ENCODE measurements around the gene SVIL. TPM values are rescaled to one million over a fixed set of nuclear protein-coding genes. Genes with fewer than 3 reads are reported as not detected.

The SVIL gene
- total RNA-seq, 1 experiment from 2014 or later = 147 TPM

DNA sequence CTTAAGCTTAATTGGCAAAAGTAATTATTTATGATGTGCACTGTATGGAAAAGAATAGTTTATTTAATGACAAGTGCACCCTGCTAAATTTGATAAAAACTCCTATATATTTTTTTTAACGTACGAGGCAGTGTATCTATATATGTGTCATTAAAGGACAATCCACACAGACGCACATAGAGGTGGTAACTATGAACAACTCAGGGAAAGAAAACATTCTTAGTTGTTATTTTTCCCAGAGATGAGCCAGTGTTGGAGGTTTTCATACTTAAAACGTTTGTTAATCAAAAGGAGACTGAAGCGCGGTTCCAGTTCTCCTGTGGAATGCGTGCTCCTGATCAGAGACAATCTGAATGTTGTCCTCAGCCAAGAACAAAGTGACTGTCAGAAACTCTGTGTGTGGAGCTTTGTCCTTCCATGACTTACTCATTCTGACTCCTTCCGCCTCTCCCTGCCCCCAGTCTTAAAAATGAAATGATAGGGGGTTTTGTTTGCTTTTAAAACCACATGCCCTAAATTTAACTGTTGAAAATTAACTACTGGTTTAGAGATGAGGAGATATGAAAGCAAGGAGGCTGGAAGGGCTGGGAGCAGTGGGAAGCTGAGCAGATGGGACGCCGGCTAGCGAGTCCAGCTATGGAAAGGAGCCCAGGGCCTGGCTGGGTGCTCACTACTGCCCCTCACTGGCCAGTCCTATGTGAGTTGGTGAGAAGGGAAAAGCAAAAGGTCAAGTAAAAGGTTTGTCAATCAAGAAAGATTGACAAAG is 99.6 kb downstream of the SVIL start:
- no peaks in the 10 kb centered on the region for H3K9me3 Mint-ChIP-seq (ENCODE audit: low read depth, unreplicated experiment)
- TF ChIP-seq CTCF (IDR thresholded peaks at IDR 0.05; ENCODE audit: unreplicated experiment) = peak; percentile 74
- CTCF ChIA-PET = interaction anchor here (0.6 to 1.6 kb wide), 13 partner anchors 10 to 182 kb away, joined by 3 to 16 read pairs (median 3); no protein-coding TSS in a partner anchor
- peaks cover 50% of the 10 kb centered on the region for H3K36me3 Mint-ChIP-seq (ENCODE audit: insufficient read depth, unreplicated experiment)
- no TSS peak for BruUV-seq (replicated peaks)
- intact Hi-C loops (cut with micrococcal nuclease; ENCODE audit: unreplicated experiment) = loop anchor here (5.0 to 10.0 kb wide), 2 partner anchors 57 to 200 kb away; no protein-coding TSS in a partner anchor
- H3K4me3 Mint-ChIP-seq (ENCODE audit: low read depth, unreplicated experiment) = peak overlapping the region; percentile 62
- peak; percentile 93 for DNase-seq
- H3K27me3 Mint-ChIP-seq (ENCODE audit: unreplicated experiment) = no peaks in the 10 kb centered on the region
- H3K27ac Mint-ChIP-seq (ENCODE audit: unreplicated experiment) = peak overlapping the region; percentile 90
- H3K4me1 Mint-ChIP-seq (ENCODE audit: low read depth, unreplicated experiment) = peaks cover 52% of the 10 kb centered on the region

DNA sequence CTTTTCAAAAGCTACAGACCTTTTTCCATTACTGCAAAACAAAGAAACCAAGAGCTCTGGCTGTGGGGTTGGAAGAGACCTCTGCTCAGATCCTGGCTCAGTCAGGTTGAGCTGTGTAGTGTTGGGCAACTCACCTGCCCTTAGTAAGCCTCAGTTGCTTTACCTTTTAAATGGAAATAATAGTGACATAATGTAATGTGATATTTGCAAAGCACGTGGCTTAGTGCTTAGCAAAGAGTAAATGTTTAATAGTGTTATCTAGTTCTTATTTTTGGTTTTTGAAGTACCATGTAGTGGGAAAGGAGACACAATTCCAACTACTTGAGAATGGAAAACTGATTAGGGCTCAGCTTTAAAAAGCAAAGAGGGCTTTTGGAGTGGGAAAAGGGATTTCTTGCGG is 100.2 kb downstream of the SVIL start:
- Mint-ChIP-seq H3K36me3 (ENCODE audit: insufficient read depth, unreplicated experiment) (peaks cover 50% of the 10 kb centered on the region), H3K27me3 (ENCODE audit: unreplicated experiment) (no peaks in the 10 kb centered on the region), H3K4me3 (ENCODE audit: low read depth, unreplicated experiment) (peak overlapping the region; percentile 62), H3K27ac (ENCODE audit: unreplicated experiment) (peak overlapping the region; percentile 90), H3K4me1 (ENCODE audit: low read depth, unreplicated experiment) (peaks cover 46% of the 10 kb centered on the region), H3K9me3 (ENCODE audit: low read depth, unreplicated experiment) (no peaks in the 10 kb centered on the region)
- intact Hi-C loops (cut with micrococcal nuclease; ENCODE audit: unreplicated experiment) = loop anchor here (10.0 kb wide), 1 partner anchor 200 kb away; no protein-coding TSS in a partner anchor
- no TSS peak for BruUV-seq (replicated peaks)
- CTCF ChIA-PET = interaction anchor here (0.8 to 1.6 kb wide), 5 partner anchors 10 to 93 kb away, joined by 3 to 16 read pairs (median 4); no protein-coding TSS in a partner anchor
- TF ChIP-seq CTCF (IDR thresholded peaks at IDR 0.05; ENCODE audit: unreplicated experiment) = no peak
- DNase-seq = no peak

GRCh38 chr10:29533696-29534285 is 101.0 kb downstream of the SVIL start:
- intact Hi-C loops (cut with micrococcal nuclease; ENCODE audit: unreplicated experiment) = loop anchor here (10.0 kb wide), 1 partner anchor 201 kb away; no protein-coding TSS in a partner anchor
- H3K27ac Mint-ChIP-seq (ENCODE audit: unreplicated experiment) = no peak overlapping the region
- H3K9me3 Mint-ChIP-seq (ENCODE audit: low read depth, unreplicated experiment) = no peaks in the 10 kb centered on the region
- no TSS peak for BruUV-seq (replicated peaks)
- no peaks in the 10 kb centered on the region for H3K27me3 Mint-ChIP-seq (ENCODE audit: unreplicated experiment)
- peaks cover 56% of the 10 kb centered on the region for H3K36me3 Mint-ChIP-seq (ENCODE audit: insufficient read depth, unreplicated experiment)
- no peak overlapping the region for H3K4me3 Mint-ChIP-seq (ENCODE audit: low read depth, unreplicated experiment)
- H3K4me1 Mint-ChIP-seq (ENCODE audit: low read depth, unreplicated experiment) = peaks cover 42% of the 10 kb centered on the region
- no peak for TF ChIP-seq CTCF (IDR thresholded peaks at IDR 0.05; ENCODE audit: unreplicated experiment)
- CTCF ChIA-PET = interaction anchor here (1.6 kb wide), 1 partner anchor 38 kb away, joined by 4 read pairs; no protein-coding TSS in a partner anchor
- DNase-seq = no peak

DNA sequence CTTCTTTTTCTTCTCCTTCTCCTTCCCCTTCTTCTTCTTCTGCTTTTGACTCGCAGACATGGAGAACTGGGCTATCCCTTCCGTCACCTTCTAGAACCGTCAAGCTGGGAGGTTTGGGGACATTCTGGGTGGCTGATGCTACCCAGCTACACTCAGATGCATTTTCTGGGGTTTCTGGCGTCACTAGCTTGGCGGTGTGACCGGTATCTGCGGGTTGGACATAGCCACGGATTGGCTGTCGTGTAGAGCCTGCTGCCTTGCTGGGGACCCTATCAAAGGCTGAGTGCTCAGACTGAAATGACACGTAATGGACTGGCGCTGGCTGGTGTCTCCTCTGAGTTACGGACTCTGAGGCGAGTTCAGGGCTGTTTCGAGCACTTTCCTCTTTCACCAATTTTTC is 101.7 kb downstream of the SVIL start:
- no peak for TF ChIP-seq CTCF (IDR thresholded peaks at IDR 0.05; ENCODE audit: unreplicated experiment)
- Mint-ChIP-seq H3K4me3 (ENCODE audit: low read depth, unreplicated experiment) (no peak overlapping the region), H3K27ac (ENCODE audit: unreplicated experiment) (no peak overlapping the region), H3K9me3 (ENCODE audit: low read depth, unreplicated experiment) (no peaks in the 10 kb centered on the region), H3K27me3 (ENCODE audit: unreplicated experiment) (no peaks in the 10 kb centered on the region), H3K36me3 (ENCODE audit: insufficient read depth, unreplicated experiment) (peaks cover 56% of the 10 kb centered on the region), H3K4me1 (ENCODE audit: low read depth, unreplicated experiment) (peaks cover 37% of the 10 kb centered on the region)
- DNase-seq = no peak
- no TSS peak for BruUV-seq (replicated peaks)
- intact Hi-C loops (cut with micrococcal nuclease; ENCODE audit: unreplicated experiment) = loop anchor here (10.0 kb wide), 1 partner anchor 202 kb away; no protein-coding TSS in a partner anchor
- CTCF ChIA-PET = no interaction called here

Measured in Calu3 (cell line).